Measurements from ENCODE around the gene ANKRD33B.

ANKRD33B gene

DNA sequence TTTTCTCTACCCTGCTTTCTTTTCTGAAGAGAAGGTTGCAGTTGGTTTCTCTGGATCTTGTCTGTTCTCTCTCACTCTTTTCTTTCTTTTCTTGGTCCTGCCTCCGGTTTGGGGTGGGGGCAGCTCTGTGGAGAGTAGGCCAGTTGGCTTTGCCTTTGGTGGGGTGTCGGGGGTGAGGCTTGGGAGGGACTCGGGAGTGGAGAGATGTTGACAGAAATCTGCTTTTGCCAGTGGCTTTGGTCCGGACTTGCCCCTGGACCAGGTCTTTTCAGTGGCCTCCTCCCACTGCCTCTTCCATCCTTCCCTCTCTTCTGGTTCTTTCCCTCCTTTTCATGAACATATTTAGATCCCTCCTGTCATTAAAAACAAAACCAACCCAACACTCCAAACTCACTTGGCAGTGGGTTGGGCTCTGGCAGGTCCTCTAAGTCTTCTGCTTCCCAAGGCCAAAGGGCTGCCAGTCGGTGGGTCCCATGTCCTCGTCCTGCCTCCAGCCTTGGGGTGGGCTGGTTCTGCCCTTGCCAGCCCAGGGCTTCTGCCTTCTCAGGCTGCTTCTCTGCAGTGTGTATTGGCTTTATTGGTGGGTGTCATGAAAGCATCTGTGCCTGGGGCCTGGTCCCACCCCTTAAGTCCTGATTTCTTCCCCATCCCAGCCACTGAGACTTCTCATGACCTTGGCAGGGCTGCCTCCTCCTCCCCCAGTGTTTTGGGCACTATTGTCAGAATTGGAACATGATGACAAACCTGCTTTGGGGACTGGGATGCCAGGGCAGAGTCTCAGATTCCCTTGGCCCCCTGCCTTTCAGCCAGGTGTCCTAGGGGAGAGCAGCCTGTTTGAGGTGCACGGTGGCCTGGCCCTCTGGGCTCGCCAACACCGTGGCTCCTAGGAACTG, 16.9 kb downstream of the ANKRD33B start:
- DNase-seq: no peak

DNA sequence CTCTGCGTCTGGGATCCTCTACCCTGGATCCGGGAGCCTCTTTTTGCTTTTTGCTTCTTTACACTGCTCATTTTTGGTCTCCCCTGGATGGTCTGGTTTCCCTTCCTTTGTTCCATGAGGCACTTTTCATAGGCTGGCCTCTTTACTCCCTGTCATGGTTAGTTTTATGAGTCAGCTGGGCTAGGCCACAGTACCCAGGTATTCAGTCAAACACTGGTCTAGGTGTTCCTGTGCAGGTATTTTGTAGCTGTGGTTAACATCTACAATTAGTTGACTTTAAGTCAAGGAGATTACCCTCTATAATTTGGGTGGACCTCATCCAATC, 17.5 kb downstream of the ANKRD33B start:
- no peak for DNase-seq

DNA sequence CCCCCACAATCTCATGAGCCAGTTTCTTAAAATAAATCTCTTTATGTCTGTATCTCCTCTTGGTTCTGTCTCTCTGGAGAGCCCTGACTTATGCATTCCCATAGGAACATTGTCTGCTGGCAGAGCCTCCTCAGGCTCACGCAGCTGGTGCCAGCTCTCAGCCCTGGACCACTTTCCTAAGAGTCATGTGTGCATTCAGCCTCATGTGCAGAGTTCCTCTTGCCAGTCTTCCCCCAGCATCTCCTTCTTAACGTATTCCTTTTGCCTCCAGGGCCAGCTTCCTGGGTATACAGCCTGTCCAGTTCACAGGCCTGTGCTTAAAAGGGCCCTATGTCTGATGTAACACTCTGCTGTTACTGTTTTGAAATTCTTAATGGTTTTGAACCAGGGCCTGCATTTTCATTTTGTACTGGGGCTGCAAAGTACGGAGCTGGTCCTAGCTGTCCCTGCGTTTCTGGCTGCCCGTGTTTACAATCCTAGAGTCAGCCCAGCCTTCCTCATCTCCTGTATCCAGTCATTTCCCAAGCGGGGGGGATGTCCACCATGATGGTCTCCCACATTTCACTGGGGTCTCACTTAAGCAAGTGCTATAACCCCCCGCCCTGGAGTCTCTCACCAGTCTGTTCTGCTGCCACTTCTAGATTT, 18.1 kb downstream of the ANKRD33B start:
- DNase-seq: no peak

DNA sequence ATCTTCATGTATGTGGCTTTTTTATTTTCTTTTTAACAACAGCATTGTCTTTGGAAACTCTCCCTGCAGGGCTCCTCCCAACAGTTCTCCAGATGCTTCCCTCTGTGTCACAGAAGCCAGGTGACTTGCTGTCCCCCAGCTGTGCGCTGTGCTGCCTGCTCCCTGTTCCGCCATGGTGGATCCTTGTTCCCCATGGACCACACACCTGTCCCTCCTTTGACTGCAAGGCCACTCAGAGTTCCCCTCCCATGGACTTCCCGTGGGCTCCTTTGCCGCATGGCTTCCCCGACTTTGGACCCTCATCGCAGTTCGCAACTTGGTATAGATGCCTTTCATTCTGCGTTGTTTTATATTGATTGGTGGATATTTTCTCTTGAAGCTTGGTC, 18.6 kb downstream of the ANKRD33B start:
- DNase-seq: no peak

DNA sequence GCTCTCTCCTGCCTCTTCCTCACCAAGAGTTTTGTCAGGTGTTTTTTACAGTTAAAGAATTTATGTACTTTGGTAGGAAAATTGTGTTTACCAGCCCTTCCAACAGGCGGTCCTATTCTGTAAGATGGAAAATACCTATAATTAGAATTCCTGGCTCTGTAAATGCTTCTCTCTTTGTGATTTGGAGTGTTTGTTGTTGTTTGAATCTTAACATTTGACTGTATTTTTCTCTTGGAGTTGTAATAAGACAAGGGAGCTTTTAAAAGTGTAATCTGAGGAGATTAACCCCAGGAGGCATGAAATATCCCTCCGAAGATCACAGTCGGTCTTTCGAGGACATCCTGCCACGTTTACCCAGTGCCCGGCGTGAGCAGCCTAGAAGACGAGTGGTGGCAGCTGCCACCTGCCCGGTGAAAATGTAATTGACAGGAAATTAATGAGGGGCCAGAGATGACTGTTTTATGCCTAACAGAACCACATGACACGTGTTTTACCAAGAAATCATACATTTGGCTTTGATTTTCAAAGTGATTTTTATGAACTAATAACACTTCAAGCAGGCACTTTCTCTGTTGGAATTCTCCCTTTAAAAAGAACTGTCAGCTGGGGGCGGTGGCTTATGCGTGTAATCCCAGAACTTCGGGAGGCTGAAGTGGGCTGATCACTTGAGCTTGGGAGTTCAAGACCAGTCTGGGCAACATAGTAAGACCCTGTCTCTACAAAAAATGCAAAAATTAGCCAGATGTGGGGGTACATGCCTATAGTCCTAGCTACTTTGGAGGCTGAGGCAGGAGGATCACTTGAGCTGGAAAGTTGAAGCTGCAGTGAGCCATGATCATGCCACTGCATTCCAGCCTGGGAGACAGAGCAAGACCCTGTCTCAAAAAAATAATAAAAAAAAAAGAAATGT, 20.0 kb downstream of the ANKRD33B start:
- no peak for DNase-seq

DNA sequence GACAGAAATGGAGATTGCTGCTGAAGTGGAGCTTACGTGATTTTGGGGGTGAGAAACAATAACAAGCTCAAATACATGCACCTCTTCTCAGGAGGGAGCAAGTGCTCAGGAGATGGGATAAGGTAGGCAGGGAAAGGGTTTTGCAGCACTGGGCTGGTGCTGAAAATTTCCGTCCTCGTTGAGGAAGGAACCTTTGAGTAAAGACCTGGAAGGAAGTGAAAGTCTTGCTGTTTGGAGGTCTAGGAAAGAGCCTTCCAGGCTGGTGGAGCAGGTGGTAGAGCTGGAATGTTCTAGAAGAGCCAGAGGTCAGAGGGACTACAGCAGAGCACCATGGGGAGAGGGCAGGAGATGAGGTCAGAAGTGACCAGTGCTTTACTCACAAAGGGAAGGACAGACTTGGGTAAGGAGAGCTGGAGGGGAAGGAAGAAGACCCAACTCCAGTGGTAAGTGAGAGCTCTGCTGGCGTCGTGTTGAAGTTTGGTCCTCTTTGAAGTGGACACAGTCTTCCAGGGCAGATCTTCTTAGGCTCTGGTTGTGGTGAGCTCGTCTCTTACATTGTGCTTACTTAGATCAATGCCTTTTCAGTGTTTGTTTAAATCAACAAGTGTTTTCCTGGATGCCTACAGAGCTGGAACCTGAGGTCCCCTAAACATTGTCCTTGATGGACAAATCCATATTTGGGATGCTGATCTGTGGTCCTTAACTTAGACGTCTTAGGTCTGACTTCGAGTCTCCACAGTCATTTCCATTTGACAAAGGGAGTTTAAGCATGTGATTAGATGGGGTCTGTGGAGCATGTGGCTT, 21.0 kb downstream of the ANKRD33B start:
- no peak for DNase-seq

DNA sequence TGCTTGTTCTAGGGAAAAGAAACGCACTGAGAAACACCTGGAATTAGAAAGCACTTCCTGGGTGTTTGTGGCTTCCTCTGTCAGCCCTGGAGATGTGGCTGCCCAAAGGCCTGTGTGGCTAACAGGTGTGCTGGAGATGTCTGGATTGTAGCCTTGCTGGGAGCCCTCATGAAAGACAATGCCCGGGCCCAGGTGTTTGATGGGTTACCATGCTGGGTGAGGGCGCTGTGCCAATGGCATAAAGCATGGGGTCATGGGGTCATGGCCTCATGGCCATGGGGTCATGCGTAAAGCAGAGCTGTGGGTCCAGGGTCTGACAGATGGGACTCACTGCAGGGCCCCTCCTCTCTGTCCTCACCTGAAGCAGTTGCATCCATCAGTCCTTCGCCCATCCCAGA, 21.6 kb downstream of the ANKRD33B start:
- no peak for DNase-seq

DNA sequence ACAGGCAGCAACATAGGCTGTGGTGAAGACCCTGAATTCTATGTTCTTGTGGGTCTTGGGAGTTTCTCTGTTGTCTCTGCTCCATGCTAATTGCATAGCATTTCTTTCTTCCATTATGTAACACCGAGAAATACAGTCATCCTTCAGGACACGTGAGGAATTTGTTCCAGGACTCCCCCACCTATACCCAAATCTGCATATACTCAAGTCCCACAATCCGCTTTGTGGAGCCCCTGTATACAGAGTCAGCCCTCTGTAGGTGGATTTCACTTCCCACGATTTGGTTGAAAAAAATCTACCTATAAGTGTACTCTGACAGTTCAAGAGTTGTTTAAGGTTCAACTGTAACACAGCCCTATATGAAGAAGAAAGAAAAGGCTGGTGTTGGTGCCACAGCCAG, 22.1 kb downstream of the ANKRD33B start:
- no peak for DNase-seq

DNA sequence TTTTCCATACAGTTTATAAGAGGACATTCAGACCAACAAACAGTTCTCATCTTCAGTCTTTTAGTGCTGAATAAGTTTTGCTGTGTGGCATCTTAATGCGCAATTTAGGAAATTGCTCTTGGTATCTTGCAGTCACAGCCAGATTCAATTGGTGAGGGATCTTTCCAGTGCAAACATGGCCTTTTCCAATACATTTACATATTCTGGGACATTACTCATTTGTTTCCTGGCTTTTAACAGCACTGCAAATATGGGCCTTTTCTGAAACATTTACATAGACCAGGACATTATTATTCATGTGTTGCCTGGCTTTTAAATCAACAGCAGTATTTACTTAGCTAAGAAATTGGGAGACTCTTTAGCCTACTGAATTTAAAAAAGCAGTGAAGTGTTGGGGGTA, 22.7 kb downstream of the ANKRD33B start:
- DNase-seq: no peak

DNA sequence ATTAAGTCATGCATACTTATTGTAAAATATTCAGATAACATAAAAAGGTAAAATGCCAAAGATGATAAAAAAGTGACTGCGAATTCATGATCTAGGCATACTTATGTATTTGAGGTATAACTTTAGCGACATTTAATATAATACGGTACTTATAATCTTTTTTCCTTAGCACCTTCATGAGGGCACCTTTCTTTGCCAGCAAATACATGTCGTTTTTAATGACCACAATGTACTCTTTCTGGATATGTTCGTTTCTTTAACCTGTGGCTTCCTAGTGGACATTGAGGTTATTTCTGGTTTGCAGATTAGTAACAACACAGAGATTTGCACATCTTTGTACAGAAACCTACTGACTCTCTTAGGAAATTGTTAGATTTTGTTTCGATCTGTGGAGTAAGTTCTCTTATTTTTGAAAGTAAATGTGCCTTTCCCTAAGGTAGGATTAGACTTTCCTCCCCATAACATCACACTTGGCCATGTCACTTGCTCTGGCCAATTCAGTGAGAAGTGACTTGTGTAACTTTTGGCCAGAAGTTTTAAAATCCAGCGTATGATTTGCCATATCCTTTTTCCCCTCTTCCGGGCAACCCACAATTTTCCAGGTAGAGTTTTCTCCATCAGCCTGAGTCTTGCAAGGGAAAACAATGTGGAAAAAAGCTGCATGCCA, 24.4 kb downstream of the ANKRD33B start:
- DNase-seq: no peak

DNA sequence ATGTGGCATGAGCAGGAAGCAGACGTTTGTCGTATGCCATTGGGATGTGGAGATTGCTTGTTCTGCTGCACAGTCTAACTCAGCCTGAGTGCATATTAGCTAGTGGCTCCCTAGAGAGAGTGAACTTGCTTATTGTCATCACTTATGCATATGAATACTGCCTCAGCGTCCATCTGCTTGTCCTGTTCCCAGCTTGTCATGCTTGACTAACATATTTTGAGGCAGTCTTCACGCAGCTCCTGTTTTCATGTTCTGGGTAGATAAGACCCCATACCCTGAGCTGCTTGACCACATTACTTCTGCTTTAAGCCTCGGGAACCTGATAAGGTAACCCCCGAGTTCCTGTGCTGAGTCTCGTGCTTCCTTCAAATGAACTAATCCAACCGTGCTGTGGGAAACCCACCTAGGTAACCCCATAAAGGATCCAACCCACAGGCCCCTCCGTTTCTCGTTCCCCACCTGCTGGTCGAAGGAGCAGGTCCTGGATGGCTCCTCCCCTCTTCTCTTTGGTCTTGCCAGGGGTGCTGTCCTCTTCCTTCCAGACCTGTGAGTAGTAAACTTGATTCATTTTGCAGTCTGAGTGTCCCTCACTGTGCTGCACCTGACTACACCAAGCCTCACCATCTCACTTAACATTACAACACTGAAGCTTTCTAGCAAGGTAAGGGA, 25.0 kb downstream of the ANKRD33B start:
- DNase-seq: no peak

DNA sequence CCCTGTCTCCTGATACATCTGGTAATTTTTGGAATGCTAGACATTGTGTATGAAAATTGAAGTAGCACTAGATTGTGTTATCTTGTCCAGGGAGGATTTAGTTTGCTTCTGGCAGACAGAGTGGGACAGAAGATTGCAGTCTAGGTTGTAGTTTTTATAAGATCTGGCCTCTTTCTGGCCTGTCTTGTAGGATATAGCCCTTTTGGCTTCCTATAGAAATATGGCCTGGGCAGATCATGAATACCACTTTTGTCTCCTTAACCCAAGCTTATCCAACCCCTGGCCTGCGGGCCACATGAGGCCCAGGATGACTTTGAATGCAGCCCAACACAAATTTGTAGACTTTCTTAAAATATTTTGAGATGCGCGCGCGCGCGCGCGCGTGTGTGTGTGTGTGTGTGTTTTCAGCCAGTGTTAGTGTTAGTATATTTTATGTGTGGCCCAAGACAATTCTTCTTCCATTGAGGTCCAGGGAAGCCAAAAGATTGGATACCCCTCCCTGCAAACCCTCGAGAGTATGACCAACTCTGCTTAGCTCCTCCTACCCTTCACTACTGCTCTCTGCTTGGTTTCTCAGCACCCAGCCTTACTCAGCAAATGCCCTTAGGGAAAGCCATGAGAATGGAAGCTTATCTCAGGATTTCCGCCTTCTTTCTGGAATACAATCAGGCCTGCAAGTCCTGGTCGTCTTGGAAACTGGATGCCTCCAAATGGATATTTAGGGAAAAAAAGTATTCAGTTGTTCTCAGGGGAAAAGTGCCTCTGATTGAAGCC, 26.5 kb downstream of the ANKRD33B start:
- no peak for DNase-seq

DNA sequence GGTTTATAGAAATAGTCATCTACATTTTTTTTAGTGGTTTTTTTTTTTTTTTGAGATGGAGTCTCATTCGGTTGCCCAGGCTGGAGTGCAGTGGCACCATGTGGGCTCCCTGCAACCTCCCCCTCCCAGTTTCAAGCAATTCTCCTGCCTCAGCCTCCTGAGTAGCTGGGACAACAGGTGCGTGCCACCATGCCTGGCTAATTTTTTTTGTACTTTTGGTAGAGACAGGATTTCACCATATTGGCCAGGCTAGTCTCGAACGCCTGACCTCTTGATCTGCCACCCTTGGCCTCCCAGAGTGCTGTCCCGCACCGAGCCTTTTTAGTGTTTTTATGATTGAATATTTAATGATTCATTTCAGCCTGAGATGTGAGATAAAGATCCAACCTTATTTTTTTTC, 27.3 kb downstream of the ANKRD33B start:
- DNase-seq: no peak

DNA sequence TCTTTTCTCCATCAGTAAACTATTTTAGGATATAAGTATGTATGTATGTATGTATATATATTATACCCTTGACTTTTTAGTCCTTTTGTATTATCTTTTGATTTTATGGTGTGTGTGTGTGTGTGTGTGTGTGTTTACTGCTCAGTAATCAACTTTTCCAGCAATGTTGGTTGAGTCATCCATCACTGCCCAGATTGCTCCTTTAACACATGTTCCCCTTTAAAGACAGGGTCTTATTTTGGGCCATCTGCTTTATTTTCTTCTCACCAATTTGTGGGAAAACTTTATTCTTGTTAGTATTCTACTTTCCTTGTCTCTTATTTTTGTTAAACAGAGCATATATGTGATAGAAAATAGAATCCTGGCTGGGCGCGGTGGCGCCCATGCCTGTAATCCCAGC, 28.1 kb downstream of the ANKRD33B start:
- DNase-seq: no peak

DNA sequence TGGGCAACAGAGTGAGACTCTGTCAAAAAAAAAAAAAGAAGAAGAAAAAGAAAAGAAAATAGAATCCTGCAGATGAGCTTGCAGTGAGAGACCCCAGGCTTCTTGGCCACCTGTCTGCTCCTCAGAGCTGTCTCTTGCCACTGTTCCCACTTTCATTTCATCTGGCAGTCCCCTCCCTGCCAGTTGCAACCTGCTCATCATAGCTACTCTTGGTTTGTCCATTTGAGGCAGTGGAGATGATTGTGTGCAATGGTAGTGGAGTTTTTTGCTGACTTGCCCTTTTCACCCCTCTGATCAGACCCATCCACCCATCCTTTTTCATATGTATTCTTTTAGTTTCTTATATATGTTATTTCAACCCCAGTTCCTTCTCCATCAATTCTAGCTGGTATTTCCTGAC, 28.7 kb downstream of the ANKRD33B start:
- DNase-seq: no peak

DNA sequence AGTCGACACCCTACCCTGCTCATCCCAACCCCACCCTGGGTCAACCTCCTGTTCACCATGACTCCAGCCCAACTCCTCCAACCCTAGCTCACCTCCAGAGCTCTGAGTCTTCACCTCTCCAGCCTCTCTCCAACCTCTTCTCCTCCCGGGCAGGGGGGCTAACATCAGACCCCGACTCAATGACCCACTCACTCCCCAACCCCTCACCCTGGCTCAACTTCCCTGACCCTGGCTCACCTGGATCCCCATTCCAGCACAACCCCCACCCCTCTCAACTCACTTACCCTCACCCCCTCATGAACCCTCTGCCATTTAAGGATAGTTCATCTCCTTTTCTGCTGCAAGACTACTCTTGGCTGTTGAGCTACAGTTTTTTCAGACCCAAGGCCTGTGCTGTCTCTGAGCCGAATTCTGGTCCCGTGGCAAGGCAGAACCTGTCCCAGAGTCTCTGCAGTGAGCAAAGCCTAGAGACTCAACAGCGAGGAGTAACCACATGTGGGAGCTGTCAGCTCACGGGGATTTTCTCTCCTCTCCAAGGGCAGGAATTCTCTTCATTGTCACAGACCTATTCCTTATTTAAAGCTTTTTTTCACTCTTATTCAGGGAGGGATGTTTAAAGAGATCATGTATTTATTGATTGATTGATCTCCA, 29.8 kb downstream of the ANKRD33B start:
- no peak for DNase-seq

DNA sequence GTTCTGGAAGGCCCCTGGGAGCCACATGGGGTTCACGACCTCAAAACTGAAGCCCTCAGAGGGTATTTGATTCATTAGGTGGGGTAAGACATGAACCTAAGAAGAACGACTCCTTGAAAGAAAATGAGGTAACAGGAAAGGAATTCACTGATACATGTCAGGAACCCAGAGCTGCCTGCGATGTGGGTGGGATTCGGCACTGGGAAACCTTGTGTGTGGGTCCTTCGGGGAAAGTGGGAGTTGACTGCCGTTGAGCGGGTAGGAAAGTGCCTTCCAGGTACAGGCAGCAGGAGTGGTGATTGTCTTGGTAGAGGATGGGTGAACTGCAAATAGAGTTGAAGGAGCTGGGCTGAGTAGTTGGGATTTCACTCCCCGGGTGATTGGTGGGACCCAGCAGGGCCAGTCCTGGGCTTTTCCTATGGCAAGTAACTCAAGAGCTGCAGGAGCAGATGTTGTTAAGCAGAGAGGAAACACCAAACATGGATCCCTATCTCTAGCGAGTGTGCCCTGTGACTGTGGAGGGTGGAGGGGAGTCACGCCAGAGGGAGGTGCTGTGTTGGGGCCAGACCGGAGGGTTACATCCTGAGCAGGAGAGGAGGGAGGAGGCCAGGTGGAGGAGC, 30.8 kb downstream of the ANKRD33B start:
- DNase-seq: no peak

DNA sequence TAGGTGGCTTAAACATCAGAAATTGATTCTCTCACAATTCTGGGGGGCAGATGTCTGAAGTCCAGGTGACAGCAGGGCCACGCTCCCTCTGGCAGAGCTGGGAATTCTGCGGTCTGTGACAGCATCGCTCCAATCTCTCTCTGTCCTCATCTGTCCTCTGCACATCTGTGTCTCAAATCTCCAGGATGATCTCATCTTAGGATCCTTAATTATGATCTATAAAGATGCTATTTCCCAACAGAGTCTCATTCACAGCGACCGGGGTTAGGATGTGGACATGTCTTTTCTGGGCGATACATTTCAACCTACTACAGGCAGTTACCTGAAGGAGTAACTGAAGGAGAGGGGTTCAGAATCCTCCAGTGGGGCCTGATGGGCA, 31.4 kb downstream of the ANKRD33B start:
- DNase-seq: no peak

DNA sequence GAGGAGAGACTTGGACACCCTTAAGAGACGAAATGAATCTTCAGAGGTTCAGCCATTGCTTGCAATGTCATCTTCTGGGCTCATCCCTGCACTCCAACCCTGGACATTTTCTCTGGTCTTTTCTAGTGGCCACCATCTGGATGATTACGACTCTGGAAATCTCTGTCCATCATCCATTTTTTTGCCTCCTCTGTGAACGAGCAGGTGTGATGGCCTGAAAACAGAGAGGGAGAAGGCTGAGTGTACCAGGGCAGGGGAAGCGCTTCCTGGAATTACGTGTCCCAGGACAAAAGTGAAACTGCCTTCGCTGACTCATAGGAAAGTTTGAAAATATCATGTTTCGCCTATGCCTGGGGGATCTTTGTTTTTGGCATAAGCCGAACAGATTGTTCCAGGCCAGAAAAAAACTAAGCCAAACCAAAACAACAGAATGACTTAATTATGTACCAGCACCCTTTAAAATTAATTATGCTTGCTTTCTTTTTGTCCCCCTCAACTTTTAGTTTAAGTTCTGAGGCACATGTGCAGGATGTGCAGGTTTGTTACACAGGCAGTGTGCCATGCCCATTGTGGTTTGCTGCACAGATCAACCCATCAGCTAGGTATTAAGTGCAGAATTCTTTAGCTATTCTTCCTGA, 31.9 kb downstream of the ANKRD33B start:
- no peak for DNase-seq
